Activated naive CD4-positive, alpha-beta T cell treated with anti-CD3 and anti-CD28 coated beads, Interleukin-2, amount 10 ng/mL, durations not matched to agents 7 days and 5 days (primary cell): ENCODE results near the gene SEC24A.
"Not testable (repeated sequence)": the region's sequence is repeated elsewhere in the genome, so short reads cannot be mapped to it uniquely, and the experiment has no call there.

Source experiments
- CTCF ChIA-PET: fragments of 350-600 bp; sonication (Branson Sonifier 250); formaldehyde crosslinking; loops from one replicate; lab custom pipeline; 2021; ENCODE audit warnings: antibody characterized with exemption; lab: Charles Lee
- DNase-seq: peaks from one replicate; pipeline ENCODE4 v3.0.0-alpha.2; 2020
- H3K27ac Mint-ChIP-seq: one replicate; pipeline ENCODE4 v1.8.0; 2021; ENCODE audit warnings: mild to moderate bottlenecking, moderate library complexity, mixed read lengths
- H3K27me3 Mint-ChIP-seq: one replicate; pipeline ENCODE4 v1.8.0; 2021; ENCODE audit warnings: mild to moderate bottlenecking, mixed read lengths
- H3K36me3 Mint-ChIP-seq: one replicate; pipeline ENCODE4 v1.8.0; 2021; ENCODE audit warnings: mixed read lengths
- H3K4me1 Mint-ChIP-seq: one replicate; pipeline ENCODE4 v1.8.0; 2021; ENCODE audit warnings: mixed read lengths
- H3K4me3 Mint-ChIP-seq: one replicate; pipeline ENCODE4 v1.8.0; 2021; ENCODE audit warnings: mild to moderate bottlenecking, moderate library complexity, mixed read lengths
- H3K9me3 Mint-ChIP-seq: one replicate; pipeline ENCODE4 v1.8.0; 2021; ENCODE audit warnings: mixed read lengths

Gene SEC24A

GRCh38 chr5:134662971-134663370, 14.4 kb downstream of the SEC24A start:
- CTCF ChIA-PET, result interaction anchor here (0.7 kb wide), 1 partner anchor 9 kb away, joined by 3 read pairs; no protein-coding TSS in a partner anchor
- no peaks in the 10 kb centered on the region for H3K9me3 Mint-ChIP-seq
- H3K4me1 Mint-ChIP-seq, result peaks cover 11% of the 10 kb centered on the region
- no peak overlapping the region for H3K4me3 Mint-ChIP-seq
- H3K36me3 Mint-ChIP-seq, result peaks cover 25% of the 10 kb centered on the region
- no peak for DNase-seq
- no peaks in the 10 kb centered on the region for H3K27me3 Mint-ChIP-seq
- H3K27ac Mint-ChIP-seq, result no peak overlapping the region

DNA sequence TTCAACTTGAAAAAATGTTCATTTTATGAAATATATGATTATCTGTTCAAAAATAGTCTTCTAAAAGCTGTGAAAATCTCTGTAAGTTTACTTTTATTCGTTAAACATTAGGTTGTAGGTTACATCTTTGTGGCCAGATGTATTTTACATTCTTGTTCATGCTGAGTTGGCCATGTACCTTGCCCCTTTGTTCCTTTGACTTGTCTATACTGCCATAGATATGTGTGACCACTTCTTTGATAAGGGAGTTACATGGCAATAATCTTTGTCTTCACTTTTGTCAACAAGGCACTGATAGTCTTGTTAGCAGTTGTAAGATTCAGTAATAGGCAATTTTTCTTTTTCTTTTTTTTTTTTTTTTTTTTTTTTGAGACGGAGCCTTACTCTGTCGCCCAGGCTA, 15.9 kb downstream of the SEC24A start:
- no peak for DNase-seq
- H3K36me3 Mint-ChIP-seq, result peaks cover 21% of the 10 kb centered on the region
- no peak overlapping the region for H3K4me3 Mint-ChIP-seq
- H3K9me3 Mint-ChIP-seq, result no peaks in the 10 kb centered on the region
- H3K27ac Mint-ChIP-seq, result no peak overlapping the region
- peaks cover 2% of the 10 kb centered on the region for H3K4me1 Mint-ChIP-seq
- CTCF ChIA-PET, result interaction anchor here (0.7 to 1.5 kb wide), 2 partner anchors 72 to 77 kb away, joined by 3 to 7 read pairs; no protein-coding TSS in a partner anchor
- H3K27me3 Mint-ChIP-seq, result no peaks in the 10 kb centered on the region

- H3K27ac Mint-ChIP-seq, CTCF ChIA-PET, H3K27me3 Mint-ChIP-seq, H3K4me1 Mint-ChIP-seq, H3K9me3 Mint-ChIP-seq, H3K4me3 Mint-ChIP-seq, H3K36me3 Mint-ChIP-seq, DNase-seq: not testable (repeated sequence)
These were observed 25.0 kb downstream of the SEC24A start for GRCh38 chr5:134673546-134673945.

DNA sequence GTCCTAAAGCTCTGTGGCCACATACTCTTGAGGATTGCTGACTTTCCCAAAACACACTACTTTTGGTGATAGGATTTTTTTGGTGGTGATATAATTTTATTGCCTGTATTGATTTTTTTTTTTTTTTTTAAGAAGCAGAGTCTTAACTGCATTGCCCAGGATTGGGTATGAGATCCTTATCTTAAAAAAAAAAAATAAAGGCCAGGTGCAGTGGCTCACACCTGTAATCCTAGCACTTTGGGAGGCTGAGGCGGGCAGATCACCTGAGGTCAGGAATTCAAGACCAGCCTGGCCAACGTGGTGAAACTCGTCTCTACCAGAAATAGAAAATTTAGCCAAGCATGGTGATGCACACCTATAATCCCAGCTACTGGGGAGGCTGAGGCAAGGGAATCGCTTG, 28.8 kb downstream of the SEC24A start:
- H3K27ac Mint-ChIP-seq, H3K9me3 Mint-ChIP-seq, H3K4me3 Mint-ChIP-seq, DNase-seq, H3K4me1 Mint-ChIP-seq, H3K27me3 Mint-ChIP-seq: not testable (repeated sequence)
- CTCF ChIA-PET, result interaction anchor here (1.0 to 1.3 kb wide), 2 partner anchors 81 to 90 kb away, joined by 3 read pairs; partner anchors contain the start of gene DDX46
- peaks cover 16% of the 10 kb centered on the region for H3K36me3 Mint-ChIP-seq

GRCh38 chr5:134690144-134690543, 41.6 kb downstream of the SEC24A start:
- Mint-ChIP-seq H3K36me3 (peaks cover 44% of the 10 kb centered on the region), H3K4me1 (peaks cover 10% of the 10 kb centered on the region)
- H3K27ac Mint-ChIP-seq, H3K27me3 Mint-ChIP-seq, H3K4me3 Mint-ChIP-seq, DNase-seq, H3K9me3 Mint-ChIP-seq, CTCF ChIA-PET: not testable (repeated sequence)

DNA sequence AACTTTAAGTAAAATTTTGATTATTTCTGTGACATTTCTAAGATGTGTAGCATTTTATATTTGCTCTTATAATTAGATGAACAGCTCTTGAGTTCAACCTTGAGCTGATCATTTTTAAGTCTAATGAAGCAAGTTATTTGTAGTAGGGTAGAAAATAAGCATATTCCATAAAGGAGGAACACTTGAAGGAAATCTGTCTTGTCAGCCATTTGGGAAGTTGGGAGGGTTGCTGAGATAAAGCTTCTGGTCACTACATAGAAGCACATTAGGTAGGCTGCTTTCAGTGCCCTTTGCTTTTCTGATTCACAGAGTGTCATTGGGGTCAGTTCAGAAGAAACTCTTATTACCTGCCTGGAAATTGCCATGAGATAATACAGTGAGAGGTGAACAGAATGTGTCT, 44.1 kb downstream of the SEC24A start:
- Mint-ChIP-seq H3K27me3 (no peaks in the 10 kb centered on the region), H3K36me3 (peaks cover 34% of the 10 kb centered on the region), H3K9me3 (no peaks in the 10 kb centered on the region), H3K4me3 (no peak overlapping the region), H3K27ac (no peak overlapping the region), H3K4me1 (no peaks in the 10 kb centered on the region)
- CTCF ChIA-PET, result interaction anchor here (2.2 kb wide), 1 partner anchor 106 kb away, joined by 6 read pairs; no protein-coding TSS in a partner anchor
- DNase-seq, result no peak

- no peak overlapping the region for H3K4me3 Mint-ChIP-seq
- DNase-seq, result no peak
- no peaks in the 10 kb centered on the region for H3K9me3 Mint-ChIP-seq
- CTCF ChIA-PET, result no interaction called here
- peaks cover 36% of the 10 kb centered on the region for H3K36me3 Mint-ChIP-seq
- H3K27me3 Mint-ChIP-seq, result no peaks in the 10 kb centered on the region
- H3K27ac Mint-ChIP-seq, result no peak overlapping the region
- H3K4me1 Mint-ChIP-seq, result no peaks in the 10 kb centered on the region
These were observed 59.7 kb downstream of the SEC24A start for GRCh38 chr5:134708301-134708700.

DNA sequence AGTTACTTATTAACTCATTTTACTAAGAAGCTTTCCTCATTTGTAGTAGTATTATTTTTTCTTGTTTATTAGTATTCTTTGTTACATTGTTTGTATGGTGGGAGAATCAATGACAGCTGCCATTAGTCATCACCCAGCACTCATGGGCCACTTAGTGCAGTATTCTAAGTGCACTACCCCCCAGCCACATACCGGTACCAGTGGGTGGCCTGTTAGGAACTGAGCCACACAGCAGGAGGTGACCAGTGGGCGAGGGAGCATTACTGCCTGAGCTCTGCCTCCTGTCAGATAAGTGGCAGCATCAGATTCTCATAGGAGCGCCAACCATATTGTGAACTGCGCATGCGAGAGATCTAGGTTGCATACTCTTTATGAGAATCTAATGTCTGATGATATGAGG, 65.5 kb downstream of the SEC24A start:
- Mint-ChIP-seq H3K4me3 (no peak overlapping the region), H3K4me1 (no peaks in the 10 kb centered on the region), H3K27me3 (no peaks in the 10 kb centered on the region), H3K27ac (no peak overlapping the region), H3K9me3 (no peaks in the 10 kb centered on the region), H3K36me3 (peaks cover 43% of the 10 kb centered on the region)
- DNase-seq, result no peak
- CTCF ChIA-PET, result interaction anchor here (1.9 kb wide), 1 partner anchor 127 kb away, joined by 5 read pairs; no protein-coding TSS in a partner anchor

DNA sequence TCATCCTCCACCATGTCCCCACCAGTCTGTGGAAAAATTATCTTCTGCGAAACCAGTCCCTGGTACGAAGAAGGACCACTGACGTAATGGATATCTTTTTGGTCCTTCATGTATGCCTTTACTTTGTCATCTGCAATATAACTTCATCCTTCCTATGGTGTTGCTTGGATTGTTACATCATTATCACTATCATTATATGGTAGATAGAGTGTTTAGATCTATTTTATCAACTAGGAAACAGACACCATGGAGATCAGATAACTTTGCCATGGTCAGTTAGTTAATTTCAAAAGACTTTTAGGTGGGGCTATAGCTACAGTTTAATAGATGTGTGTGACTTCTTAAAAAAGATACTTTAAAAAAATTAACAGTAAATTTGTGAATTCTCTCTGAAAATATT, 66.0 kb downstream of the SEC24A start:
- H3K36me3 Mint-ChIP-seq, result peaks cover 44% of the 10 kb centered on the region
- no peak for DNase-seq
- H3K9me3 Mint-ChIP-seq, result no peaks in the 10 kb centered on the region
- H3K27ac Mint-ChIP-seq, result no peak overlapping the region
- CTCF ChIA-PET, result interaction anchor here (1.9 kb wide), 1 partner anchor 127 kb away, joined by 5 read pairs; no protein-coding TSS in a partner anchor
- H3K27me3 Mint-ChIP-seq, result no peaks in the 10 kb centered on the region
- no peak overlapping the region for H3K4me3 Mint-ChIP-seq
- H3K4me1 Mint-ChIP-seq, result no peaks in the 10 kb centered on the region

DNA sequence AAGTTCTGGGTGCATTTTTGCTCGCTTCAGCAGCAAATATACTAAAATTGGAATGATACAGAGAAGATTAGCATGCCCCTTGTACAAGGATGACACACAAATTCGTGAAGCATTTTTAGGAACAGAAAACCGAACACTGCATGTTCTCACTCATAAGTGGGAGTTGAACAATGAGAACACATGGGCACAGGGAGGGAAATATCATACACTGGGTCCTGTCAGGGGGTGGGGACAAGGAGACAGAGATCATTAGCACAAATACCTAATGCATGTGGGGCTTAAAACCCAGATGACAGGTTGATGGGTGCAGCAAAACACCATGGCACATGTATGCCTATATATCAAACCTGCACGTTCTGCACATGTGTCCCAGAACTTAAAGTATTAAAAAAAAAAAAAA, 66.9 kb downstream of the SEC24A start:
- DNase-seq, H3K27me3 Mint-ChIP-seq, H3K9me3 Mint-ChIP-seq, H3K4me3 Mint-ChIP-seq, H3K27ac Mint-ChIP-seq, CTCF ChIA-PET, H3K4me1 Mint-ChIP-seq: not testable (repeated sequence)
- peaks cover 40% of the 10 kb centered on the region for H3K36me3 Mint-ChIP-seq

- Mint-ChIP-seq H3K36me3 (peaks cover 14% of the 10 kb centered on the region), H3K27ac (no peak overlapping the region), H3K4me1 (no peaks in the 10 kb centered on the region), H3K4me3 (no peak overlapping the region), H3K9me3 (no peaks in the 10 kb centered on the region), H3K27me3 (no peaks in the 10 kb centered on the region)
- DNase-seq, result no peak
- CTCF ChIA-PET, result no interaction called here
These were observed 76.3 kb downstream of the SEC24A start for GRCh38 chr5:134724872-134725271.

DNA sequence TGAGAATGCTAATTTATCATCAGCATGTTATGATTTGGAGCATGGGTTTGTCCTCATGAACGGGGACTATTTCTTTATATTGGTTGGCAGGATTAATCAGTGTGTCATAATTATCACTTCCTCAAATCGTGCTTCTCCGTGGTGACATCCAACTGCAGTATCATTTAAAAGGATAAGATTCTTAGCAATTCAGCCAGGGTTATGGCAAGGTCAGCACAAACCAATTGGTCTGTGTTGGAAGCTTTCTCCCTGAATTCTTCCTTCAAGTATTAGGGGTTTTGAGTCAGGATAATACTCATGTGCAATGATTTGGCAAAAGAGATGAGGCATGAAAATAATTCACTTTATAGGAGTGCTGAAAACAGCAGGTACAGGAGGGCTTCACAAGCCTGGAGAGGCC, 84.2 kb downstream of the SEC24A start:
- no peaks in the 10 kb centered on the region for H3K36me3 Mint-ChIP-seq
- H3K27ac Mint-ChIP-seq, result no peak overlapping the region
- no peaks in the 10 kb centered on the region for H3K27me3 Mint-ChIP-seq
- CTCF ChIA-PET, result no interaction called here
- peaks cover 12% of the 10 kb centered on the region for H3K4me1 Mint-ChIP-seq
- no peak for DNase-seq
- no peak overlapping the region for H3K4me3 Mint-ChIP-seq
- H3K9me3 Mint-ChIP-seq, result no peaks in the 10 kb centered on the region

GRCh38 chr5:134735243-134735642, 86.7 kb downstream of the SEC24A start:
- DNase-seq, result no peak
- Mint-ChIP-seq H3K27ac (no peak overlapping the region), H3K36me3 (no peaks in the 10 kb centered on the region), H3K4me1 (peaks cover 26% of the 10 kb centered on the region), H3K9me3 (no peaks in the 10 kb centered on the region), H3K27me3 (no peaks in the 10 kb centered on the region), H3K4me3 (no peak overlapping the region)
- CTCF ChIA-PET, result interaction anchor here (0.6 to 1.9 kb wide), 3 partner anchors 23 to 148 kb away, joined by 4 to 7 read pairs (median 5); partner anchors contain the start of gene DDX46

- CTCF ChIA-PET, result interaction anchor here (0.6 to 1.0 kb wide), 4 partner anchors 14 to 149 kb away, joined by 3 to 4 read pairs (median 3); partner anchors contain the start of gene DDX46
- Mint-ChIP-seq H3K27ac (no peak overlapping the region), H3K4me3 (no peak overlapping the region), H3K27me3 (no peaks in the 10 kb centered on the region), H3K36me3 (peaks cover 2% of the 10 kb centered on the region), H3K9me3 (no peaks in the 10 kb centered on the region), H3K4me1 (peaks cover 36% of the 10 kb centered on the region)
- no peak for DNase-seq
These were observed 87.7 kb downstream of the SEC24A start for GRCh38 chr5:134736173-134736812.
